ENCODE measurements around the gene SLC25A10.

SLC25A10 gene

DNA sequence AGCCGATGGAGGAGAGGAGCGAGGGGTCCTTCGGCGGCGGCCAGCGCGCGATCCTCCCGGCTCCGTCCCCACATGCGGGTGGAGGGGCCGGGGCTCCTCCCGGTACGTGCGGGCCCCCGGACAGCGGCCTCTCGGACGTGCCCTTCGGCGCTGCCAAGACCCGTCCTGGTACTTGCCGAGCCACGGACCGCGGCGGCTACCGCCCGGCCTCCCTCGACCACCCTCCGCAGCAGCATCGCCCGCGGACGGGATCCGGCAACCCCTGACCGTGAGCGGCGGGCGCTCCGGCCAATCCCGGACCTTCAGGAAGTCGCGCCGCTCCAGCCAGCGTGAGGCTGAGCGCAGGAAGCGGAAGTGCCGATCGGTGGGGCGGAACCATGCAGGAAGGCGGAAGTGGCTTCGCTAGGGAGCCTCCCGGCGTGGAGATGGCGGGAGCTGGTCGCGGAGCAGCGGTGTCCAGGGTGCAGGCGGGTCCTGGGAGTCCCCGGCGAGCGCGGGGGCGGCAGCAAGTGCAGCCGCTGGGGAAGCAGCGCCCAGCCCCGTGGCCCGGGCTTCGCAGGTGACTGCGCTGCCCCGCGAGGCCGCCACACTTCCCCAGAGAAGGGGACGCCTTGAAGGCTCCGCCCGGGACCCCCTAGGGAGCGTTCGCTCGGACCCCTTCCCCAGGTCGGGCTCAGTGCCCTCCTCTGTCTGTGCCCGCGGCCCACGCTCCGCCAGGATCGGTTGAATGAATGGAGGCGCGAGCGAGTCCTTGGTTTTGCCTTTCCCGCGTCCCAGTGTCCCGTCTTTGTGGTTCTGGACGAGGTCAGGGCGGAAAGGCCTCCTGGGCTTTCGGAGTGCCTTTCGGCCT lies 45.5 kb upstream of the SLC25A10 start, which contains the start of the genes CCDC137 and OXLD1:
CCDC137 (plus strand) TSS at position 396 of the 850 bp plus-strand sequence; CDS start at position 426, 30 bp downstream.
OXLD1 (minus strand) TSS at position 264 of the 850 bp plus-strand sequence; CDS start at position 236, 28 bp downstream.
- ChIA-PET POLR2A (interaction anchor here (0.6 to 2.1 kb wide), 19 partner anchors 8 to 444 kb away, joined by 3 to 28 read pairs (median 4); partner anchors contain the start of genes ACTG1, ARL16, CEP131 and FAAP100), CTCF (interaction anchor here (0.6 kb wide), 1 partner anchor 156 kb away, joined by 4 read pairs; no protein-coding TSS in a partner anchor)
- Histone ChIP-seq H3K4me3 (ENCODE audit: low read depth, low read length) (peak within 1 kb of the TSS; percentile 88), H3K27ac (ENCODE audit: extremely low read depth, low read depth, low read length) (peak within 1 kb of the TSS; percentile 90), H3K4me1 (ENCODE audit: control insufficient read depth, insufficient read depth, low read length) (peaks cover 5% of the 10 kb centered on the region; the same call in 1 of the 2 replicates), H3K9me3 (ENCODE audit: control insufficient read depth, insufficient read depth, low read depth, low read length) (no peaks in the 10 kb centered on the region), H3K36me3 (ENCODE audit: control insufficient read depth in 2 of 2, insufficient read depth in 1 of 2, low read length in 2 of 2) (peaks cover 26 to 54% of the 10 kb centered on the region in 2 experiments; a peak in 2 of 3 replicates)
- TF ChIP-seq, protein P1, sequence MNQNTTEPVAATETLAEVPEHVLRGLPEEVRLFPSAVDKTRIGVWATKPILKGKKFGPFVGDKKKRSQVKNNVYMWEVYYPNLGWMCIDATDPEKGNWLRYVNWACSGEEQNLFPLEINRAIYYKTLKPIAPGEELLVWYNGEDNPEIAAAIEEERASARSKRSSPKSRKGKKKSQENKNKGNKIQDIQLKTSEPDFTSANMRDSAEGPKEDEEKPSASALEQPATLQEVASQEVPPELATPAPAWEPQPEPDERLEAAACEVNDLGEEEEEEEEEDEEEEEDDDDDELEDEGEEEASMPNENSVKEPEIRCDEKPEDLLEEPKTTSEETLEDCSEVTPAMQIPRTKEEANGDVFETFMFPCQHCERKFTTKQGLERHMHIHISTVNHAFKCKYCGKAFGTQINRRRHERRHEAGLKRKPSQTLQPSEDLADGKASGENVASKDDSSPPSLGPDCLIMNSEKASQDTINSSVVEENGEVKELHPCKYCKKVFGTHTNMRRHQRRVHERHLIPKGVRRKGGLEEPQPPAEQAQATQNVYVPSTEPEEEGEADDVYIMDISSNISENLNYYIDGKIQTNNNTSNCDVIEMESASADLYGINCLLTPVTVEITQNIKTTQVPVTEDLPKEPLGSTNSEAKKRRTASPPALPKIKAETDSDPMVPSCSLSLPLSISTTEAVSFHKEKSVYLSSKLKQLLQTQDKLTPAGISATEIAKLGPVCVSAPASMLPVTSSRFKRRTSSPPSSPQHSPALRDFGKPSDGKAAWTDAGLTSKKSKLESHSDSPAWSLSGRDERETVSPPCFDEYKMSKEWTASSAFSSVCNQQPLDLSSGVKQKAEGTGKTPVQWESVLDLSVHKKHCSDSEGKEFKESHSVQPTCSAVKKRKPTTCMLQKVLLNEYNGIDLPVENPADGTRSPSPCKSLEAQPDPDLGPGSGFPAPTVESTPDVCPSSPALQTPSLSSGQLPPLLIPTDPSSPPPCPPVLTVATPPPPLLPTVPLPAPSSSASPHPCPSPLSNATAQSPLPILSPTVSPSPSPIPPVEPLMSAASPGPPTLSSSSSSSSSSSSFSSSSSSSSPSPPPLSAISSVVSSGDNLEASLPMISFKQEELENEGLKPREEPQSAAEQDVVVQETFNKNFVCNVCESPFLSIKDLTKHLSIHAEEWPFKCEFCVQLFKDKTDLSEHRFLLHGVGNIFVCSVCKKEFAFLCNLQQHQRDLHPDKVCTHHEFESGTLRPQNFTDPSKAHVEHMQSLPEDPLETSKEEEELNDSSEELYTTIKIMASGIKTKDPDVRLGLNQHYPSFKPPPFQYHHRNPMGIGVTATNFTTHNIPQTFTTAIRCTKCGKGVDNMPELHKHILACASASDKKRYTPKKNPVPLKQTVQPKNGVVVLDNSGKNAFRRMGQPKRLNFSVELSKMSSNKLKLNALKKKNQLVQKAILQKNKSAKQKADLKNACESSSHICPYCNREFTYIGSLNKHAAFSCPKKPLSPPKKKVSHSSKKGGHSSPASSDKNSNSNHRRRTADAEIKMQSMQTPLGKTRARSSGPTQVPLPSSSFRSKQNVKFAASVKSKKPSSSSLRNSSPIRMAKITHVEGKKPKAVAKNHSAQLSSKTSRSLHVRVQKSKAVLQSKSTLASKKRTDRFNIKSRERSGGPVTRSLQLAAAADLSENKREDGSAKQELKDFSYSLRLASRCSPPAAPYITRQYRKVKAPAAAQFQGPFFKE (tag by site-specific recombination; IDR thresholded peaks at IDR 0.05; ENCODE audit: borderline replicate concordance) = no peak
- TF ChIP-seq, protein P2, sequence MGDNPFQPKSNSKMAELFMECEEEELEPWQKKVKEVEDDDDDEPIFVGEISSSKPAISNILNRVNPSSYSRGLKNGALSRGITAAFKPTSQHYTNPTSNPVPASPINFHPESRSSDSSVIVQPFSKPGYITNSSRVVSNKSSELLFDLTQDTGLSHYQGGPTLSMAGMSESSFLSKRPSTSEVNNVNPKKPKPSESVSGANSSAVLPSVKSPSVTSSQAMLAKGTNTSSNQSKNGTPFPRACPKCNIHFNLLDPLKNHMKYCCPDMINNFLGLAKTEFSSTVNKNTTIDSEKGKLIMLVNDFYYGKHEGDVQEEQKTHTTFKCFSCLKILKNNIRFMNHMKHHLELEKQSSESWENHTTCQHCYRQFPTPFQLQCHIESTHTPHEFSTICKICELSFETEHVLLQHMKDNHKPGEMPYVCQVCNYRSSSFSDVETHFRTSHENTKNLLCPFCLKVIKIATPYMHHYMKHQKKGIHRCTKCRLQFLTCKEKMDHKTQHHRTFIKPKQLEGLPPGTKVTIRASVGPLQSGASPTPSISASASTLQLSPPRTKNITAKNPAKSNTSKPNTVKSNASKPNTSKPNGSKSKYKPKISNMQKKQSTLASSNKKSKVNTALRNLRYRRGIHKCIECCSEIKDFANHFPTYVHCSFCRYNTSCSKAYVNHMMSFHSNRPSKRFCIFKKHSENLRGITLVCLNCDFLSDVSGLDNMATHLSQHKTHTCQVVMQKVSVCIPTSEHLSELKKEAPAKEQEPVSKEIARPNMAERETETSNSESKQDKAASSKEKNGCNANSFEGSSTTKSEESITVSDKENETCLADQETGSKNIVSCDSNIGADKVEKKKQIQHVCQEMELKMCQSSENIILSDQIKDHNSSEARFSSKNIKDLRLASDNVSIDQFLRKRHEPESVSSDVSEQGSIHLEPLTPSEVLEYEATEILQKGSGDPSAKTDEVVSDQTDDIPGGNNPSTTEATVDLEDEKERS (tag by site-specific recombination; IDR thresholded peaks at IDR 0.05) = no peak
- TF ChIP-seq ZNF174 (tag by site-specific recombination; IDR thresholded peaks at IDR 0.05) (no peak), ZNF610 (tag by site-specific recombination; IDR thresholded peaks at IDR 0.05; ENCODE audit: borderline replicate concordance) (0 out of 2 replicates have a peak, but pooled peaks have one; percentile 12), ZNF654 (tag by site-specific recombination; IDR thresholded peaks at IDR 0.05; ENCODE audit: low read depth) (no peak), ZNF423 (tag by site-specific recombination; IDR thresholded peaks at IDR 0.05) (peak; percentile 35; the same call in 1 of the 2 replicates), ZNF626 (tag by site-specific recombination; IDR thresholded peaks at IDR 0.05) (no peak), ZNF16 (tag by site-specific recombination; IDR thresholded peaks at IDR 0.05; ENCODE audit: low read depth) (no peak), ZFP3 (tag by site-specific recombination; IDR thresholded peaks at IDR 0.05; ENCODE audit: low read depth) (no peak), ZBTB1 (tag by site-specific recombination; IDR thresholded peaks at IDR 0.05) (no peak), ZNF600 (tag by site-specific recombination; IDR thresholded peaks at IDR 0.05) (peak; percentile 46), ZFP37 (tag by site-specific recombination; IDR thresholded peaks at IDR 0.05) (no peak)
- TF ChIP-seq, protein P3, sequence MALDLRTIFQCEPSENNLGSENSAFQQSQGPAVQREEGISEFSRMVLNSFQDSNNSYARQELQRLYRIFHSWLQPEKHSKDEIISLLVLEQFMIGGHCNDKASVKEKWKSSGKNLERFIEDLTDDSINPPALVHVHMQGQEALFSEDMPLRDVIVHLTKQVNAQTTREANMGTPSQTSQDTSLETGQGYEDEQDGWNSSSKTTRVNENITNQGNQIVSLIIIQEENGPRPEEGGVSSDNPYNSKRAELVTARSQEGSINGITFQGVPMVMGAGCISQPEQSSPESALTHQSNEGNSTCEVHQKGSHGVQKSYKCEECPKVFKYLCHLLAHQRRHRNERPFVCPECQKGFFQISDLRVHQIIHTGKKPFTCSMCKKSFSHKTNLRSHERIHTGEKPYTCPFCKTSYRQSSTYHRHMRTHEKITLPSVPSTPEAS (tag by site-specific recombination; IDR thresholded peaks at IDR 0.05) = no peak
- TF ChIP-seq, protein P4, sequence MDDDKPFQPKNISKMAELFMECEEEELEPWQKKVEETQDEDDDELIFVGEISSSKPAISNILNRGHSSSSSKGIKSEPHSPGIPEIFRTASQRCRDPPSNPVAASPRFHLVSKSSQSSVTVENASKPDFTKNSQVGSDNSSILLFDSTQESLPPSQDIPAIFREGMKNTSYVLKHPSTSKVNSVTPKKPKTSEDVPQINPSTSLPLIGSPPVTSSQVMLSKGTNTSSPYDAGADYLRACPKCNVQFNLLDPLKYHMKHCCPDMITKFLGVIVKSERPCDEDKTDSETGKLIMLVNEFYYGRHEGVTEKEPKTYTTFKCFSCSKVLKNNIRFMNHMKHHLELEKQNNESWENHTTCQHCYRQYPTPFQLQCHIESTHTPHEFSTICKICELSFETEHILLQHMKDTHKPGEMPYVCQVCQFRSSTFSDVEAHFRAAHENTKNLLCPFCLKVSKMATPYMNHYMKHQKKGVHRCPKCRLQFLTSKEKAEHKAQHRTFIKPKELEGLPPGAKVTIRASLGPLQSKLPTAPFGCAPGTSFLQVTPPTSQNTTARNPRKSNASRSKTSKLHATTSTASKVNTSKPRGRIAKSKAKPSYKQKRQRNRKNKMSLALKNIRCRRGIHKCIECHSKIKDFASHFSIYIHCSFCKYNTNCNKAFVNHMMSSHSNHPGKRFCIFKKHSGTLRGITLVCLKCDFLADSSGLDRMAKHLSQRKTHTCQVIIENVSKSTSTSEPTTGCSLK (tag by site-specific recombination; IDR thresholded peaks at IDR 0.05) = no peak
- TF ChIP-seq, protein P5, sequence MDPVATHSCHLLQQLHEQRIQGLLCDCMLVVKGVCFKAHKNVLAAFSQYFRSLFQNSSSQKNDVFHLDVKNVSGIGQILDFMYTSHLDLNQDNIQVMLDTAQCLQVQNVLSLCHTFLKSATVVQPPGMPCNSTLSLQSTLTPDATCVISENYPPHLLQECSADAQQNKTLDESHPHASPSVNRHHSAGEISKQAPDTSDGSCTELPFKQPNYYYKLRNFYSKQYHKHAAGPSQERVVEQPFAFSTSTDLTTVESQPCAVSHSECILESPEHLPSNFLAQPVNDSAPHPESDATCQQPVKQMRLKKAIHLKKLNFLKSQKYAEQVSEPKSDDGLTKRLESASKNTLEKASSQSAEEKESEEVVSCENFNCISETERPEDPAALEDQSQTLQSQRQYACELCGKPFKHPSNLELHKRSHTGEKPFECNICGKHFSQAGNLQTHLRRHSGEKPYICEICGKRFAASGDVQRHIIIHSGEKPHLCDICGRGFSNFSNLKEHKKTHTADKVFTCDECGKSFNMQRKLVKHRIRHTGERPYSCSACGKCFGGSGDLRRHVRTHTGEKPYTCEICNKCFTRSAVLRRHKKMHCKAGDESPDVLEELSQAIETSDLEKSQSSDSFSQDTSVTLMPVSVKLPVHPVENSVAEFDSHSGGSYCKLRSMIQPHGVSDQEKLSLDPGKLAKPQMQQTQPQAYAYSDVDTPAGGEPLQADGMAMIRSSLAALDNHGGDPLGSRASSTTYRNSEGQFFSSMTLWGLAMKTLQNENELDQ (tag by site-specific recombination; IDR thresholded peaks at IDR 0.05; ENCODE audit: low read depth) = no peak
- TF ChIP-seq, protein P6, sequence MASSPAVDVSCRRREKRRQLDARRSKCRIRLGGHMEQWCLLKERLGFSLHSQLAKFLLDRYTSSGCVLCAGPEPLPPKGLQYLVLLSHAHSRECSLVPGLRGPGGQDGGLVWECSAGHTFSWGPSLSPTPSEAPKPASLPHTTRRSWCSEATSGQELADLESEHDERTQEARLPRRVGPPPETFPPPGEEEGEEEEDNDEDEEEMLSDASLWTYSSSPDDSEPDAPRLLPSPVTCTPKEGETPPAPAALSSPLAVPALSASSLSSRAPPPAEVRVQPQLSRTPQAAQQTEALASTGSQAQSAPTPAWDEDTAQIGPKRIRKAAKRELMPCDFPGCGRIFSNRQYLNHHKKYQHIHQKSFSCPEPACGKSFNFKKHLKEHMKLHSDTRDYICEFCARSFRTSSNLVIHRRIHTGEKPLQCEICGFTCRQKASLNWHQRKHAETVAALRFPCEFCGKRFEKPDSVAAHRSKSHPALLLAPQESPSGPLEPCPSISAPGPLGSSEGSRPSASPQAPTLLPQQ (tag by site-specific recombination; IDR thresholded peaks at IDR 0.05) = no peak
- TF ChIP-seq, protein P7, sequence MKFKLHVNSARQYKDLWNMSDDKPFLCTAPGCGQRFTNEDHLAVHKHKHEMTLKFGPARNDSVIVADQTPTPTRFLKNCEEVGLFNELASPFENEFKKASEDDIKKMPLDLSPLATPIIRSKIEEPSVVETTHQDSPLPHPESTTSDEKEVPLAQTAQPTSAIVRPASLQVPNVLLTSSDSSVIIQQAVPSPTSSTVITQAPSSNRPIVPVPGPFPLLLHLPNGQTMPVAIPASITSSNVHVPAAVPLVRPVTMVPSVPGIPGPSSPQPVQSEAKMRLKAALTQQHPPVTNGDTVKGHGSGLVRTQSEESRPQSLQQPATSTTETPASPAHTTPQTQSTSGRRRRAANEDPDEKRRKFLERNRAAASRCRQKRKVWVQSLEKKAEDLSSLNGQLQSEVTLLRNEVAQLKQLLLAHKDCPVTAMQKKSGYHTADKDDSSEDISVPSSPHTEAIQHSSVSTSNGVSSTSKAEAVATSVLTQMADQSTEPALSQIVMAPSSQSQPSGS (tag by site-specific recombination; IDR thresholded peaks at IDR 0.05; ENCODE audit: low read depth) = no peak
